ENCODE data around the gene FGF12.

- TF ChIP-seq EZH2 (IDR thresholded peaks at IDR 0.05; ENCODE audit: low read depth, unreplicated experiment), result no peak
- TF ChIP-seq, protein P1, sequence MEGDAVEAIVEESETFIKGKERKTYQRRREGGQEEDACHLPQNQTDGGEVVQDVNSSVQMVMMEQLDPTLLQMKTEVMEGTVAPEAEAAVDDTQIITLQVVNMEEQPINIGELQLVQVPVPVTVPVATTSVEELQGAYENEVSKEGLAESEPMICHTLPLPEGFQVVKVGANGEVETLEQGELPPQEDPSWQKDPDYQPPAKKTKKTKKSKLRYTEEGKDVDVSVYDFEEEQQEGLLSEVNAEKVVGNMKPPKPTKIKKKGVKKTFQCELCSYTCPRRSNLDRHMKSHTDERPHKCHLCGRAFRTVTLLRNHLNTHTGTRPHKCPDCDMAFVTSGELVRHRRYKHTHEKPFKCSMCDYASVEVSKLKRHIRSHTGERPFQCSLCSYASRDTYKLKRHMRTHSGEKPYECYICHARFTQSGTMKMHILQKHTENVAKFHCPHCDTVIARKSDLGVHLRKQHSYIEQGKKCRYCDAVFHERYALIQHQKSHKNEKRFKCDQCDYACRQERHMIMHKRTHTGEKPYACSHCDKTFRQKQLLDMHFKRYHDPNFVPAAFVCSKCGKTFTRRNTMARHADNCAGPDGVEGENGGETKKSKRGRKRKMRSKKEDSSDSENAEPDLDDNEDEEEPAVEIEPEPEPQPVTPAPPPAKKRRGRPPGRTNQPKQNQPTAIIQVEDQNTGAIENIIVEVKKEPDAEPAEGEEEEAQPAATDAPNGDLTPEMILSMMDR (conservative IDR thresholded peaks at IDR 0.05; ENCODE audit: low read depth in 2 of 2), result no peak
- no peak for TF ChIP-seq POLR2AphosphoS5 (IDR thresholded peaks at IDR 0.05; ENCODE audit: low read depth)
- TF ChIP-seq, protein P2, sequence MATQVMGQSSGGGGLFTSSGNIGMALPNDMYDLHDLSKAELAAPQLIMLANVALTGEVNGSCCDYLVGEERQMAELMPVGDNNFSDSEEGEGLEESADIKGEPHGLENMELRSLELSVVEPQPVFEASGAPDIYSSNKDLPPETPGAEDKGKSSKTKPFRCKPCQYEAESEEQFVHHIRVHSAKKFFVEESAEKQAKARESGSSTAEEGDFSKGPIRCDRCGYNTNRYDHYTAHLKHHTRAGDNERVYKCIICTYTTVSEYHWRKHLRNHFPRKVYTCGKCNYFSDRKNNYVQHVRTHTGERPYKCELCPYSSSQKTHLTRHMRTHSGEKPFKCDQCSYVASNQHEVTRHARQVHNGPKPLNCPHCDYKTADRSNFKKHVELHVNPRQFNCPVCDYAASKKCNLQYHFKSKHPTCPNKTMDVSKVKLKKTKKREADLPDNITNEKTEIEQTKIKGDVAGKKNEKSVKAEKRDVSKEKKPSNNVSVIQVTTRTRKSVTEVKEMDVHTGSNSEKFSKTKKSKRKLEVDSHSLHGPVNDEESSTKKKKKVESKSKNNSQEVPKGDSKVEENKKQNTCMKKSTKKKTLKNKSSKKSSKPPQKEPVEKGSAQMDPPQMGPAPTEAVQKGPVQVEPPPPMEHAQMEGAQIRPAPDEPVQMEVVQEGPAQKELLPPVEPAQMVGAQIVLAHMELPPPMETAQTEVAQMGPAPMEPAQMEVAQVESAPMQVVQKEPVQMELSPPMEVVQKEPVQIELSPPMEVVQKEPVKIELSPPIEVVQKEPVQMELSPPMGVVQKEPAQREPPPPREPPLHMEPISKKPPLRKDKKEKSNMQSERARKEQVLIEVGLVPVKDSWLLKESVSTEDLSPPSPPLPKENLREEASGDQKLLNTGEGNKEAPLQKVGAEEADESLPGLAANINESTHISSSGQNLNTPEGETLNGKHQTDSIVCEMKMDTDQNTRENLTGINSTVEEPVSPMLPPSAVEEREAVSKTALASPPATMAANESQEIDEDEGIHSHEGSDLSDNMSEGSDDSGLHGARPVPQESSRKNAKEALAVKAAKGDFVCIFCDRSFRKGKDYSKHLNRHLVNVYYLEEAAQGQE (IDR thresholded peaks at IDR 0.05; ENCODE audit: unreplicated experiment), result no peak
- TF ChIP-seq EZH2phosphoT487 (IDR thresholded peaks at IDR 0.05; ENCODE audit: unreplicated experiment), result no peak
- no peak for TF ChIP-seq ZNF462 (CRISPR knock-in tag; IDR thresholded peaks at IDR 0.05)
Observed at GRCh38 chr3:192224634-192225155, 502.6 kb downstream of the FGF12 start.
